Activated gamma-delta T cell (primary cell): ENCODE data around the gene PCDHA7.
"Not testable (repeated sequence)": the region's sequence is repeated elsewhere in the genome, so short reads cannot be mapped to it uniquely, and the experiment has no call there.

ENCODE experiments used
- DNase-seq: peaks from one replicate; lab custom pipeline; 2025; lab: John Stamatoyannopoulos, UW

Gene PCDHA7

GRCh38 chr5:140857177-140857986 lies 23.3 kb downstream of the PCDHA7 start:
- no peak for DNase-seq

- DNase-seq: no peak
These were observed 23.8 kb downstream of the PCDHA7 start for GRCh38 chr5:140857987-140858240.

- DNase-seq: no peak
These were observed 28.6 kb downstream of the PCDHA7 start for GRCh38 chr5:140862441-140863295.

- no peak for DNase-seq
These were observed 34.9 kb downstream of the PCDHA7 start, which contains the start of gene PCDHA11 for GRCh38 chr5:140868721-140869554. TSS of gene PCDHA11 (plus strand) at chr5:140868957. CDS start at chr5:140869104, 147 bp downstream.

GRCh38 chr5:140869555-140869886 lies 35.5 kb downstream of the PCDHA7 start:
- DNase-seq: no peak

GRCh38 chr5:140870221-140871201 lies 36.4 kb downstream of the PCDHA7 start:
- no peak for DNase-seq

GRCh38 chr5:140875085-140876065 lies 41.3 kb downstream of the PCDHA7 start, which contains the start of gene PCDHA12:
TSS of gene PCDHA12 (plus strand) at chr5:140875308. CDS start at chr5:140875473, 165 bp downstream.
- no peak for DNase-seq

- DNase-seq: not testable (repeated sequence)
These were observed 42.6 kb downstream of the PCDHA7 start for GRCh38 chr5:140876541-140877261.

- no peak for DNase-seq
These were observed 43.2 kb downstream of the PCDHA7 start for GRCh38 chr5:140877262-140877581.

GRCh38 chr5:140881889-140882590 lies 48.0 kb downstream of the PCDHA7 start, which contains the start of gene PCDHA13:
TSS of gene PCDHA13 (plus strand) at chr5:140882124. CDS start at chr5:140882269, 145 bp downstream.
- DNase-seq: no peak

- DNase-seq: no peak
These were observed 48.5 kb downstream of the PCDHA7 start for GRCh38 chr5:140882591-140882899.

- DNase-seq: no peak
These were observed 49.3 kb downstream of the PCDHA7 start for GRCh38 chr5:140883373-140883772.

- DNase-seq: no peak
These were observed 50.0 kb downstream of the PCDHA7 start for GRCh38 chr5:140883927-140884697.
